ENCODE results near the gene KCNAB1.

DNA sequence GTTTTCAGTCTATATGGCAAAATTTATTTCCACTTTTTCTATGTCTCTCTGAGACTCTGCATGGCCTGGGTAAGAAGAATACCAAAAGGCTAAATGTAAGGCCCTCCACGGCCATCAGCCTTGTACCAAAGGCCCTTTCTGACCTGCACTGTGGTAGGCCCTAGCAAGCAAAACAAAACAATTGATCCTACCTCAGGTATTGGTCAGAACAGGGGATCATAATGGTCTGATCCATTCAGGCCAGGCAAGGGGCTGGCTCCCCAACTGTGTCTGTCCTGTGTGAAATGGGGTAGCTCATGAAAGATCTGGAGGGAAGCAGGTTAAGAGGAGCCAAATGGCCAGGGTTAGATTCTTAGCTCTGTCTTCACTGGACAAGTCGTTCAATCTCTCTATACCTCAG, 253.3 kb downstream of the KCNAB1 start:
- TF ChIP-seq, protein P1, sequence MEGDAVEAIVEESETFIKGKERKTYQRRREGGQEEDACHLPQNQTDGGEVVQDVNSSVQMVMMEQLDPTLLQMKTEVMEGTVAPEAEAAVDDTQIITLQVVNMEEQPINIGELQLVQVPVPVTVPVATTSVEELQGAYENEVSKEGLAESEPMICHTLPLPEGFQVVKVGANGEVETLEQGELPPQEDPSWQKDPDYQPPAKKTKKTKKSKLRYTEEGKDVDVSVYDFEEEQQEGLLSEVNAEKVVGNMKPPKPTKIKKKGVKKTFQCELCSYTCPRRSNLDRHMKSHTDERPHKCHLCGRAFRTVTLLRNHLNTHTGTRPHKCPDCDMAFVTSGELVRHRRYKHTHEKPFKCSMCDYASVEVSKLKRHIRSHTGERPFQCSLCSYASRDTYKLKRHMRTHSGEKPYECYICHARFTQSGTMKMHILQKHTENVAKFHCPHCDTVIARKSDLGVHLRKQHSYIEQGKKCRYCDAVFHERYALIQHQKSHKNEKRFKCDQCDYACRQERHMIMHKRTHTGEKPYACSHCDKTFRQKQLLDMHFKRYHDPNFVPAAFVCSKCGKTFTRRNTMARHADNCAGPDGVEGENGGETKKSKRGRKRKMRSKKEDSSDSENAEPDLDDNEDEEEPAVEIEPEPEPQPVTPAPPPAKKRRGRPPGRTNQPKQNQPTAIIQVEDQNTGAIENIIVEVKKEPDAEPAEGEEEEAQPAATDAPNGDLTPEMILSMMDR (IDR thresholded peaks at IDR 0.05; ENCODE audit: poor library complexity): no peak
- TF ChIP-seq EZH2 (IDR thresholded peaks at IDR 0.05; ENCODE audit: borderline replicate concordance): no peak

Measured in hepatocyte (in vitro differentiated cells).